Peyer's patch (tissue), 4 donors: ENCODE results near the gene RPAP3. TPM values are rescaled to one million over a fixed set of nuclear protein-coding genes. Genes with fewer than 3 reads are reported as not detected.

Source experiments
- DNase-seq, 3 donors: peaks; one replicate each; pipeline ENCODE4 v3.0.0-alpha.2; 2017 to 2019
- H3K27ac ChIP-seq, 4 donors: fragments of 200-600 bp; sonication (generic); one replicate each; pipeline ENCODE4 v1.5.1; 2016 to 2019
- H3K27me3 ChIP-seq, 2 donors: fragments of 200-600 bp; sonication (generic); one replicate each; pipeline ENCODE4 v1.5.1; 2019
- H3K36me3 ChIP-seq, 3 donors: fragments of 200-600 bp; sonication (generic); one replicate each; pipeline ENCODE4 v1.5.1; 2016 to 2019
- H3K4me1 ChIP-seq, 4 donors: fragments of 200-600 bp; sonication (generic); one replicate each; pipeline ENCODE4 v1.5.1; 2016 to 2019
- H3K4me3 ChIP-seq, 4 donors: fragments of 200-600 bp; sonication (generic); 1 replicate in 3 of 4; 2 replicates in 1 of 4; pipeline ENCODE4 v1.5.1; 2016 to 2019; ENCODE audit warnings: mild to moderate bottlenecking in 1 of 4
- H3K9me3 ChIP-seq, 4 donors: fragments of 200-600 bp; sonication (generic); one replicate each; pipeline ENCODE4 v1.5.1; 2016 to 2019; ENCODE audit warnings: mild to moderate bottlenecking in 1 of 4
- CTCF ChIP-seq, 6 experiments: fragments of 450-650 bp in 4 of 6; fragments of 200-600 bp in 2 of 6; sonication (generic) in 1 of 6; IDR thresholded peaks; one replicate each; pipeline ENCODE4 v1.5.1; 2017 to 2019; ENCODE audit warnings: antibody characterized with exemption in 6 of 6, mild to moderate bottlenecking in 3 of 6, moderate library complexity in 1 of 6
- POLR2A ChIP-seq, 2 donors: fragments of 450-650 bp; IDR thresholded peaks; one replicate each; pipeline ENCODE4 v1.5.1; 2017; ENCODE audit warnings: antibody characterized with exemption in 2 of 2, mild to moderate bottlenecking in 2 of 2, moderate library complexity in 2 of 2
- total RNA-seq, 4 donors: library from RNA; depleted of rRNA; stranded (reverse); fragments of >200 nt; gene quantifications; one replicate each; pipeline ENCODE4 v1.1.0, GENCODE V29; 2016

The RPAP3 gene
- total RNA-seq, 4 donors from 2014 or later = 5.4 to 33.8 (median 13.3) TPM

- Histone ChIP-seq H3K4me1 (peaks cover 0 to 2% (median 0%) of the 10 kb centered on the region in 4 donors), H3K9me3 (no peaks in the 10 kb centered on the region), H3K27me3 (no peaks in the 10 kb centered on the region), H3K36me3 (peaks cover 0 to 12% (median 0%) of the 10 kb centered on the region in 3 donors), H3K4me3 (no peak overlapping the region), H3K27ac (no peak overlapping the region)
- no peak for TF ChIP-seq CTCF (IDR thresholded peaks at IDR 0.05)
- TF ChIP-seq POLR2A (IDR thresholded peaks at IDR 0.05) = no peak
- DNase-seq = peak in 1 of 3 donors; percentile 31
Observed at GRCh38 chr12:47722941-47723631, 17.3 kb upstream of the RPAP3 start.

GRCh38 chr12:47722136-47722834, 16.5 kb upstream of the RPAP3 start:
- Histone ChIP-seq H3K27me3 (no peaks in the 10 kb centered on the region), H3K27ac (no peak overlapping the region), H3K36me3 (peaks cover 0 to 12% (median 0%) of the 10 kb centered on the region in 3 donors), H3K4me3 (no peak overlapping the region), H3K4me1 (peaks cover 0 to 10% (median under 1%) of the 10 kb centered on the region in 4 donors), H3K9me3 (no peaks in the 10 kb centered on the region)
- TF ChIP-seq POLR2A (IDR thresholded peaks at IDR 0.05) = no peak
- no peak for TF ChIP-seq CTCF (IDR thresholded peaks at IDR 0.05)
- peak in 1 of 3 donors; percentile 31 for DNase-seq

DNA sequence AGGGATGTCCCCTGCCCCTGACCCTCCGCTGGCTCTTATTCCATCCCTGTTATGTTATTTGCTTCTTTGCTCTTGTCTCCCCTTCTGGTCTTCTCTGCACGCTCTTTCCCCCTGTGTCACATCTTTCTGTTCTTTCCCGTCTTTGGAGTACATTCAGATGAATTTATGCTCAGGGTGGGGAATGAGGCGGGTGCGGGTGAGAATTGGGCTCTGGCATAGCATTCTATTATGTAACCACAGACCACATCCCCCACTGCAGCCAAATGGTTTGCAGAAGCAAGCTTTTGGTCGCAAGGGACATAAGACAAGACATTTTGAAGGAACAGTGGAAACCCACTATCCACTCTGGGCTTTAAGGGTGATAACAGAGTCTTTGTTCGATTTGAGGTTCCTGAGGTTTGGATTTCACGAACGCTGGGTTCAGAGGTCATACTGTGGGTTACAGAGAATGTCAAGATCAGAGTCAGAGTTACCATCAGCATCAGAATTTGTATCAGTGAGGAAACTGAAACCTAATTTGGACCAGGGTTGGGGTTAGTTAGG, 15.7 kb upstream of the RPAP3 start:
- Histone ChIP-seq H3K9me3 (no peaks in the 10 kb centered on the region), H3K27ac (no peak overlapping the region), H3K4me1 (peaks cover 0 to 16% (median 2%) of the 10 kb centered on the region in 4 donors), H3K27me3 (no peaks in the 10 kb centered on the region), H3K4me3 (no peak overlapping the region), H3K36me3 (peaks cover 0 to 12% (median 0%) of the 10 kb centered on the region in 3 donors)
- peak in 1 of 3 donors; percentile 28 for DNase-seq
- TF ChIP-seq CTCF (IDR thresholded peaks at IDR 0.05) (no peak), POLR2A (IDR thresholded peaks at IDR 0.05) (no peak)

- no peaks in the 10 kb centered on the region for H3K9me3 ChIP-seq
- H3K27me3 ChIP-seq = no peaks in the 10 kb centered on the region
- no peak for TF ChIP-seq CTCF (IDR thresholded peaks at IDR 0.05)
- no peak for TF ChIP-seq POLR2A (IDR thresholded peaks at IDR 0.05)
- H3K4me1 ChIP-seq = peaks cover 0 to 28% (median 2%) of the 10 kb centered on the region in 4 donors
- H3K27ac ChIP-seq = peak overlapping the region in 3 of 4 donors; percentile 61 to 86 (median 72)
- DNase-seq = no peak
- H3K4me3 ChIP-seq = no peak overlapping the region
- H3K36me3 ChIP-seq = peaks cover 0 to 12% (median 0%) of the 10 kb centered on the region in 3 donors
Observed at GRCh38 chr12:47718531-47718930, 12.7 kb upstream of the RPAP3 start.

DNA sequence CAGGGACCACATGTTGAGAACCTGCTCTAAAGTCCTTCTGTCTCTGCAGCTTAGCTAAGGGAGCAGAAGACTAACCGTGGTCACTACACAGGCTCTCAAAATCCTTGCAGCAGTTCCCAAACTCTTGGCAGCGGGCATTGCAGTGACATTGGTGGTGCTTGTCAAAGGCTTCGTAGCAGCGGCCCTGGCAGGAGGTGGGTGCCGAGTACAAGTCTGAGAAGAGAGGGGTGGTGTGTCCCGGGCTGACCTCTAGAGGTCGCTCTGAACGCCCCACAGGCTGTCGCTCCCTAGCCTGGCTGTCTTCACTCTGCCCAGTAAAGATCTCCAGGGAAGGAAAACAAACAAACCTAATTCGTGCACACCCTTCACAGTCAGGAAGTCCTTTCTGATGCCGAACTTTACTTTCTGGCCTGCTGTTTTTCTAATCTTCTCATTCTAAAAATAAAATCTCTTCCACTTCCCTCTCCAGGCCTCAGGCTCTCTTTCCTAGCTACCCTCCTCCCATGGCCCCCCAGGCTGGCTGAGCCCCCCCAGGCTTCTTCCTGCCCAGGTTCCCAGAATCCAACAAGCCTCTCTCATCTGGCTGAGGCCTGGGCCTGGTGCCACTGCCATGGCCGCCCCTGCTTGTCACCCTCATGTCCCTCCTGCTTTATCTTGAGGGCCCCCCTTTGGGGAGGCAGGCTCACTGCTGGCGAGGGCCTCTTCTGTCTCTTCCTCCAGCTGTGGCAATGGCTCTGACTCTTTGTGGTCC, 11.8 kb upstream of the RPAP3 start:
- Histone ChIP-seq H3K4me3 (no peak overlapping the region), H3K27ac (peak overlapping the region; percentile 58 to 86 (median 66)), H3K9me3 (no peaks in the 10 kb centered on the region), H3K4me1 (peaks cover 0 to 28% (median 2%) of the 10 kb centered on the region in 4 donors), H3K27me3 (no peaks in the 10 kb centered on the region), H3K36me3 (peaks cover 0 to 5% (median 0%) of the 10 kb centered on the region in 3 donors)
- DNase-seq = peak; percentile 32 to 82 (median 79)
- TF ChIP-seq POLR2A (IDR thresholded peaks at IDR 0.05) (no peak), CTCF (IDR thresholded peaks at IDR 0.05) (peak in 5 of 6 experiments; percentile 9 to 66 (median 62))
